HCT116 (cell line): ENCODE data around the gene LOXHD1.

Experiments
- EZH2 ChIP-seq: fragments of 200-600 bp; sonication (generic); IDR thresholded peaks from 2 replicates; pipeline ENCODE4 v1.6.1; 2017; ENCODE audit warnings: antibody characterized with exemption, mixed run types
- POLR2AphosphoS5 ChIP-seq: IDR thresholded peaks from 2 replicates; pipeline ENCODE4 v1.6.1; 2011; ENCODE audit warnings: mild to moderate bottlenecking, low read depth, low read length, moderate library complexity
- ZFX ChIP-seq: fragments of 450-650 bp; IDR thresholded peaks from 2 replicates; pipeline ENCODE4 v1.6.1; 2017
- TF ChIP-seq, protein P1 (sequence below): IDR thresholded peaks from 2 replicates; pipeline ENCODE4 v1.6.1; 2012
- TF ChIP-seq, protein P2 (sequence below): IDR thresholded peaks from 2 replicates; pipeline ENCODE4 v1.6.1; 2012
- TF ChIP-seq, protein P3 (sequence below), 3 experiments: fragments of 200-600 bp in 1 of 3; sonication (generic) in 1 of 3; IDR thresholded peaks in 2 of 3; conservative IDR thresholded peaks in 1 of 3; 2 replicates each; pipeline ENCODE4 v1.5.1; 2012 to 2017; ENCODE audit warnings: low read depth in 2 of 3, low read length in 2 of 3, antibody characterized with exemption in 1 of 3, borderline replicate concordance in 1 of 3, control low read depth in 1 of 3, mild to moderate bottlenecking in 1 of 3, mixed read lengths in 1 of 3, mixed run types in 1 of 3, moderate library complexity in 1 of 3; ENCODE audit not compliant: insufficient read depth in 1 of 3

DNA sequence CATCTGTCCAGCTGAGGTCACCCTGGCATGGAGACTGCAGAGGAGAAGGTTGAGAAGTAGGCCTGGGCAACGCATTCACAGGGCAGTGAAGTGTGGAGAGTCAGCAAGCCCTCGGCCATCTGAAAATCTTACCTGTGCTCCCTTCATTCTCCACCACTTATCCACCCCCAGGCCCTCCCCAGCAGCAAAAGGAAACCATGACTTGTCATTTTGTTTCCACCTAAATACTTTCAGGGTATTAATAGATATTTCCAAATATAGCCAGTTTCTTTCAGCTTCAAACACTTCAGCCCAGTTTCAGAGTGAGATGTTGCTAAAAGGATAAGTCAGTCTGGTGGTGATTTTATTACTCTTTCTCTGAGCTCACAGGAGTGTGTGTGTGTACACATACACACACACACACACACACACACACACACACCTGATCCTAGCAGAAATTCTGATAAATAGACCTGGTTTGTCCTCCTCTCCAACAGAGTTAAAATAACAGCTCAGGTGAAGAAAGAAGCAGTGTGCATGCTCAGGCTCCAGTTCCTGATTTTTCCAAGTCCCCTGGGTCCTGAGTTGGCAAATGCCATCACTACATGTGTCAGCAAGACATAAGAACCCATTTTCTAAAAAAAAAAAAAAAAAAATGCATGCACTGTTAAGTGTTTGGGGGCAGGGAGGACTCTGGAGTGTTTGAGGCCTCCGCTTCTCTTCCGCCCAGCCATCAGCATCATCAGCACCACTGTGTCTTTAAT lies 82.8 kb downstream of the LOXHD1 start:
- TF ChIP-seq, protein P1, sequence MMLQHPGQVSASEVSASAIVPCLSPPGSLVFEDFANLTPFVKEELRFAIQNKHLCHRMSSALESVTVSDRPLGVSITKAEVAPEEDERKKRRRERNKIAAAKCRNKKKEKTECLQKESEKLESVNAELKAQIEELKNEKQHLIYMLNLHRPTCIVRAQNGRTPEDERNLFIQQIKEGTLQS, result no peak
- TF ChIP-seq ZFX (no peak), POLR2AphosphoS5 (no peak), EZH2 (no peak)
- TF ChIP-seq, protein P2, sequence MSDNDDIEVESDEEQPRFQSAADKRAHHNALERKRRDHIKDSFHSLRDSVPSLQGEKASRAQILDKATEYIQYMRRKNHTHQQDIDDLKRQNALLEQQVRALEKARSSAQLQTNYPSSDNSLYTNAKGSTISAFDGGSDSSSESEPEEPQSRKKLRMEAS, result no peak
- TF ChIP-seq, protein P3, sequence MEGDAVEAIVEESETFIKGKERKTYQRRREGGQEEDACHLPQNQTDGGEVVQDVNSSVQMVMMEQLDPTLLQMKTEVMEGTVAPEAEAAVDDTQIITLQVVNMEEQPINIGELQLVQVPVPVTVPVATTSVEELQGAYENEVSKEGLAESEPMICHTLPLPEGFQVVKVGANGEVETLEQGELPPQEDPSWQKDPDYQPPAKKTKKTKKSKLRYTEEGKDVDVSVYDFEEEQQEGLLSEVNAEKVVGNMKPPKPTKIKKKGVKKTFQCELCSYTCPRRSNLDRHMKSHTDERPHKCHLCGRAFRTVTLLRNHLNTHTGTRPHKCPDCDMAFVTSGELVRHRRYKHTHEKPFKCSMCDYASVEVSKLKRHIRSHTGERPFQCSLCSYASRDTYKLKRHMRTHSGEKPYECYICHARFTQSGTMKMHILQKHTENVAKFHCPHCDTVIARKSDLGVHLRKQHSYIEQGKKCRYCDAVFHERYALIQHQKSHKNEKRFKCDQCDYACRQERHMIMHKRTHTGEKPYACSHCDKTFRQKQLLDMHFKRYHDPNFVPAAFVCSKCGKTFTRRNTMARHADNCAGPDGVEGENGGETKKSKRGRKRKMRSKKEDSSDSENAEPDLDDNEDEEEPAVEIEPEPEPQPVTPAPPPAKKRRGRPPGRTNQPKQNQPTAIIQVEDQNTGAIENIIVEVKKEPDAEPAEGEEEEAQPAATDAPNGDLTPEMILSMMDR (IDR thresholded peaks at IDR 0.05 in 2 of 3, conservative IDR thresholded peaks at IDR 0.05 in 1 of 3; ENCODE audit: borderline replicate concordance in 1 of 3, insufficient read depth in 1 of 3, low read depth in 2 of 3, low read length in 2 of 3), result no peak
